Activated naive CD4-positive, alpha-beta T cell (primary cell): Measurements from ENCODE around the gene SPN.
"Not testable (repeated sequence)": the region's sequence is repeated elsewhere in the genome, so short reads cannot be mapped to it uniquely, and the experiment has no call there.

Experiments
- DNase-seq, 4 experiments: peaks; one replicate each; lab custom pipeline; 2025; lab: John Stamatoyannopoulos, UW

SPN gene, protein sequence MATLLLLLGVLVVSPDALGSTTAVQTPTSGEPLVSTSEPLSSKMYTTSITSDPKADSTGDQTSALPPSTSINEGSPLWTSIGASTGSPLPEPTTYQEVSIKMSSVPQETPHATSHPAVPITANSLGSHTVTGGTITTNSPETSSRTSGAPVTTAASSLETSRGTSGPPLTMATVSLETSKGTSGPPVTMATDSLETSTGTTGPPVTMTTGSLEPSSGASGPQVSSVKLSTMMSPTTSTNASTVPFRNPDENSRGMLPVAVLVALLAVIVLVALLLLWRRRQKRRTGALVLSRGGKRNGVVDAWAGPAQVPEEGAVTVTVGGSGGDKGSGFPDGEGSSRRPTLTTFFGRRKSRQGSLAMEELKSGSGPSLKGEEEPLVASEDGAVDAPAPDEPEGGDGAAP

DNA sequence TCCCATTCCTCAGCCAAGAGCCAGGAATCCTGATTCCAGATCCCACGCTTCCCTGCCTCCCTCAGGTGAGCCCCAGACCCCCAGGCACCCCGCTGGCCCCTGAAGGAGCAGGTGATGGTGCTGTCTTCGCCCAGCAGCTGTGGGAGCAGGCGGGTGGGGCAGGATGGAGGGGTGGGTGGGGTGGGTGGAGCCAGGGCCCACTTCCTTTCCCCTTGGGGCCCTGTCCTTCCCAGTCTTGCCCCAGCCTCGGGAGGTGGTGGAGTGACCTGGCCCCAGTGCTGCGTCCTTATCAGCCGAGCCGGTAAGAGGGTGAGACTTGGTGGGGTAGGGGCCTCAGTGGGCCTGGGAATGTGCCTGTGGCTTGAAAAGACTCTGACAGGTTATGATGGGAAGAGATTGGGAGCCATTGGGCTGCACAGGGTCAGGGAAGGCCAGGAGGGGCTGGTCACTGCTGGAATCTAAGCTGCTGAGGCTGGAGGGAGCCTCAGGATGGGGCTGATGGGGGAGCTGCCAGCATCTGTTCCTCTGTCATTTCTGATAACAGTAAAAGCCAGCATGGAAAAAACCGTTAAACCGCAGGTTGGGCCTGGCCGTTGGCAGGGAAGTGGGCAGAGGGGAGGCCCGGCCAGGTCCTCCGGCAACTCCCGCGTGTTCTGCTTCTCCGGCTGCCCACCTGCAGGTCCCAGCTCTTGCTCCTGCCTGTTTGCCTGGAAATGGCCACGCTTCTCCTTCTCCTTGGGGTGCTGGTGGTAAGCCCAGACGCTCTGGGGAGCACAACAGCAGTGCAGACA is at the start of gene SPN:
TSS of gene SPN (plus strand) at position 232 of the 791 bp plus-strand sequence. CDS start at position 714, 482 bp downstream.
- peak in 1 of 4 experiments; percentile 31 for DNase-seq

DNA sequence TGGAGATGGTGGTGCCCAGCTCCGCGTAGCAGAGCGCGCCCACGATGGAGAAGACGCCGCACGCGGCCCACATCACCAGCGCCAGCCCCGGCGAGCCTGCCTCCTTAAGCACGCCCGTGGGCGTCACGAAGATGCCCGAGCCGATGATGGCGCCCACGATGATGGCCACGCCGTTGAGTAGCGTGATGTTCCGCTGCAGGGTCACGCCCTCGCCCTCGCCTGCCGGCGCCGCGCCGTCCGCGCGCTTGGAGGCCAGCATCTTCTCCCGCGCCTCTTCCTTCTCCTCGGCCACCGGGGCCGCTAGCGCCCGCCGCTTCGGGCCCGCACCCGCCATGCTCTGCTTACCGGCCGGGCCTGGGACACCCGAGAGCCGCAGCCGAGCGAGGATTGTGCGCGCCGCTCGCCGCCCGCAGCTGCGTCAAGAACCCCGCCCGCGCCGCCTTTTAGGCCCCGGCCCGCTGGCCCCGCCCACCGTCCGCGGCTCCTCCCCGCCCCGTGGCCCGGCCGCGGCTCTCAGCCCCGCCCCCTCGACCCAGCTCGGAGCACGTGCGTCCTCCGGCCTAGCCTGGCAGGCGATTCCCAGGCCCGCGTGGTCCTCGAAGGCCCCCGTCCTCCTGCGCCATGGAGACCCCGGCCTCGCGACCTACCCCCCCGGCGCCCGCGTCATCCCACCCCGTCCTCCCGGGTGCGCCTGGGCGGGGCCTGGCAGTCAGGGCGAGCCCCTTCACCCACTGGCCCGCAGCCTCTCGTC is 49.6 kb upstream of the SPN start:
- peak; percentile 75 to 87 (median 82) for DNase-seq

GRCh38 chr16:29614691-29615314 is 48.2 kb upstream of the SPN start:
- not testable (repeated sequence) for DNase-seq

GRCh38 chr16:29616127-29616526 is 46.9 kb upstream of the SPN start:
- DNase-seq: not testable (repeated sequence)

DNA sequence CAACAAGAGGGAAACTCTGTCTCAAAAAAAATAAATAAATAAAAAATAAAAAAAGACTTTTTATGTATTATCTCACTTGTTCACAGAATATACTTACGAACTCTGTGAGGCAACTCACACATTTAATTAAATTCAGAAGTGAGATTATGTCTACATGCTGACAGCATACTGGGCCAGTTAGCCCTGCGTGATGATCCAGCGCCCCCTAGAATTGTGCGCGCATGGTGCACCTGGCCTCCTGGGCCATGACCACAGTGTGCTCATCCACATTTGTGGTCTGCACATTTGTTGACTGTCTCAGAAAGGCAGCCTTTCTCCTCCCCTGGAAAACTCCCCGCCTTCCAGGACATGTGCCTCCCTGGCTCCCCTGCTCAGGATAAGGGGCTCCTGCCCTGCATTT is 42.5 kb upstream of the SPN start:
- not testable (repeated sequence) for DNase-seq

GRCh38 chr16:29622738-29623137 is 40.3 kb upstream of the SPN start:
- DNase-seq: not testable (repeated sequence)

GRCh38 chr16:29623253-29623652 is 39.8 kb upstream of the SPN start:
- DNase-seq: not testable (repeated sequence)

GRCh38 chr16:29625114-29625513 is 37.9 kb upstream of the SPN start:
- not testable (repeated sequence) for DNase-seq

- peak in 1 of 4 experiments; percentile 37 for DNase-seq
Measured at GRCh38 chr16:29626778-29627331, 36.2 kb upstream of the SPN start.

- not testable (repeated sequence) for DNase-seq
Measured at GRCh38 chr16:29627661-29628075, 35.4 kb upstream of the SPN start.

GRCh38 chr16:29628707-29629106 is 34.3 kb upstream of the SPN start:
- not testable (repeated sequence) for DNase-seq

GRCh38 chr16:29629318-29629717 is 33.7 kb upstream of the SPN start:
- DNase-seq: not testable (repeated sequence)

DNA sequence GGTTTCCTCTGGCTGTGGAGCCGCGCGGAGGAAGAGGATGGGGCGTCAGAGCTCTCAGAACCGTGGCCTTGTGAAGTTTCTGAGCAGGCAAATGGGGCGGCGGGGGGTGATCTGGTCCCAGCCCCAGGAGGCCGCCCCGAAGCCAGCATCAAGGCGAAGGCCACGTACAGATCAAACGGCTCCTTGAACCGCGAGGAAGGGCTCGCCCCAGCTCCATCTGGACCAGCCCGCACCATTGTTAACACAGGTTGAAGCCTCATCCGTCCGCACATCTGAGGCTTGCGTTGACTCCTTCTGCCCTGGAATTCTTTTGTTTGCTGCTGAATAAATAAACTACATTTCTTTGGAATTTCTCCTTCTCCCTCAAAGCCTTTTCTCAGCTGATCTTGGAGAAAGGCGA is 31.4 kb upstream of the SPN start:
- DNase-seq: not testable (repeated sequence)

DNA sequence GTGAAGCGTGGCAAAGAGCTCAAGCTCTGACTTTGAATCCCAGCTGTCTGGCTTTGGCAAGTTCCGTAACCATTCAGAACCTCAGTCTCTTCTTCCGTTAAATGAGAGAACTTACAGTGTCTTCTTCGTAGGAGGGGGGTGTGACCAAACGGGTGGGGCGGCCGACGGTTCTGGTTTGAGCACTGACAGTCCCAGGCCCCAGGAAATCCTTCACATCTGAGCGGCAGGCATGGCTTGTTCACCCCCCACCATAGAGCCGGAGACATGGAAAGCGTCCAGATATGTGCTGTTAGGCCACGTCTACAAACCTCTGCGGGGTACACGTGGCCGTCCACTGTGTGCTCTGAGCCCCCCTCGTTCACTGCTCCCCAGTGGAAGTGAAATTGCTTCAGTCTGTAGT is 27.1 kb upstream of the SPN start:
- not testable (repeated sequence) for DNase-seq

DNA sequence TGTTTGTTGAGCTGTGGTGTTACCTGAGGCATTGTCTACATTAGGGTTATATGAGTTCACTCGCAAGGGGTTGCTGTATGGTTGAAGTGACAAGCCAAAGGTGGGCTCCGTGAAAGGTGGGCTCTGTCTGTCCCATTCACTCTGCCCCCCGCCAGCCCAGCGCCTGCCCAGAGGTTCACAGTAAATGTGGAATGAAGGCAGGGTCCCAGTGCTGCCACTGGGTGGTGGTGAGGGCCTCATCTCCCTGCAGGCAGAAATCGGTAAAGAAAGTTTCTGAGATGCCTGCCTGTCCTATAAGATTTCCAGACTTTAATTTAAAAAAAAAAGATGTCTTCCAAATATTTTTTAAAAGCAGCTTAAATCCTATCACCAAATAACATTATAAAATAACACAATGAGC is 26.7 kb upstream of the SPN start:
- not testable (repeated sequence) for DNase-seq

- DNase-seq: not testable (repeated sequence)
Measured at GRCh38 chr16:29638751-29639150, 24.3 kb upstream of the SPN start.

GRCh38 chr16:29641561-29641960 is 21.5 kb upstream of the SPN start:
- DNase-seq: no peak

DNA sequence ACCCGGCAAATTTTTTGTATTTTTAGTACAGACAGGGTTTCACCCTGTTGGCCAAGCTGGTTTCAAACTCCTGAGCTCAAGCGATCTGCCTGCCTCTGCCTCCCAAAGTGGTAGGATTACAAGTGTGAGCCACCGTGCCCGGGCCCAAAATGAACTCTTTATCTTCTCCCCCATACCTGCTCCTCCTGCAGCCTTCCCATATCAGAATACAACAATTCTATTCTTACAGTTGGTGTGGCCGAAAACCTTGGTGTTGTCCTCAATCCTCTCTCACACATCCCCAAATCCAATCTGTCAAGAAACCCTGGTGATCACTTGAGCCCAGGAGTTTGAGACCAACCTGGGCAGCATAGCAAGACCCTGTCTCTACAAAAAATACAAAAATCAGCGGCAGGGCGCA is 19.5 kb upstream of the SPN start:
- DNase-seq: no peak

DNA sequence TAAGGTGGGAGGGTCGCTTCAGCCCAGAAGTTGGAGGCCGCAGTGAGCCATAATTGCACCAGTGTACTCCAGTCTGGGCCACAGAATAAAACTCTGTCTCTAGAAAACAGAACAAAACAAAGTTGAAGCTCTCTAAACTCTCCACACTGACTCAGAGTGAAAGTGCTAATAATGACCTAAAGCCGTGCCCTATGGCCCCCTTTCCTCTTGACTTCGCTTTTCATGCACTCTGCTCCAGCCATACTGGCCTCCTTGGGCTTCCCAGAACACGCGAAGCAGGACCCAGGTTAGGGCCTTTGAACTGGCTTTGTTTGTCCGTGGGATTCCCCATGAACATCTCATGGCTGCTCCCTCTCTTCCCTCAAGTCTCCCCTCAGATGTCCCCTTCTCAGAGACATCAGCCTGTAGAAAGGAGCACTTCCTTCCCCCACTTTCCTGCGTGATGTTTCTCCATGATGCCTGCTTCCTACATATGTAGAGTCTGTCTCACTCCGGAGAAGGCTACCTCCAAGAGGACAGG is 18.6 kb upstream of the SPN start:
- no peak for DNase-seq

DNA sequence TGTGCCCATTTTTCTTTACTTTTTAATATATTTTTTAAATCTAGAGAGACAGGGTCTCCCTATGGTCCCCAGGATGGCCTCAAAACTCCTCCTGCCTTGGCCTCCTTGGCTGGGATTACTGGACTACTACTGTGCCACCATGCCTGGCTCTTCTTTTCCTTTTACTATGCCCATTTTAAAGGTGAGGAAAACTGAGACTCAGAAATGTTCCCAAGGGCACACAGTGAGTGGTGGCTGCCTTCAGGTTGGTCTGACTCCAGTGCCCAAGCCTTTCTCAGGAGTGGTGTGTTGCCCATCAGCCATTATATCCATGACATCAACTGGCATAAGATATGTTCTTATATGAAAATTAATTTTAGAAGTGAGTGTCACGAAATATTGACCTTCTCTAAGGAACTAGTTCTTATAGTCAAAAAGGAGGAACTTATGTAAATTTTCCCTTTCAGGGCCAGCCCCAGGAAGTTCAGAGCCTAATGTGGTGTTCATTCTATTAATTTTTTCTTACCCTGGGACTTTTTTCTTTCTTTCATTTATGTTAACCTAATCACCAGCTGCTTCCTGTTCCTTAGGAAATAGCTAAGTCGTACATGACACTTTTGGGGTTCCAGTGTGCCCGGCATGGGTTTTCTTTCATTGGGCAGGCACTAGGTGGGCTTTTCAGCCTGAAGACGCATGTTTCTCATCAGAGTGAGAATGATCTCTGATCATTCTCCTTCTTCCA is 17.9 kb upstream of the SPN start:
- no peak for DNase-seq
